Measurements from ENCODE around the gene LRRC4C. TPM values are rescaled to one million over a fixed set of nuclear protein-coding genes. Genes with fewer than 3 reads are reported as not detected.

The LRRC4C gene
- total RNA-seq, 2 experiments from 2014 or later: not detected

DNA sequence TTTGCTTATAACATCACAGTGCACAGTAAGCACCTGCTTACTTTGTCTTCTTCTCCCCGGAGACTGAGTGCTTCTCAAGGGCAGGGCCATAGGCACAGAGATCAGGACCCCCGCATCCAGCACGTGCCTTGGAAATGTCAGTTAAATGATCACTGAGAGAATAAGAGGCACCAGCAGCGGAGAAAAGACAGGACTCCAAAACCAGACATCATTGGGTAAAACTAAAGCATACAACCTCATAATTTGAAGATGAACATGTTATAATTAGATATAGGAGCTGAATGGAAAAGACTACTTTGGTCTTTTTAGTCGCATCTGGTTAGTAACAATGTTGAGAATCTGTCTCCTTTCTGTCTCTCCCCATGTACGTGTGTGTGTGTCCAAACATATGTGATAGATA lies 1279.9 kb downstream of the LRRC4C start:
- Histone ChIP-seq H3K9me3 (ENCODE audit: control insufficient read depth in 1 of 2, insufficient read depth in 1 of 2, low read length in 2 of 2) (peaks cover 0 to 6% of the 10 kb centered on the region in 2 experiments), H3K27ac (ENCODE audit: low read depth in 1 of 2, low read length in 2 of 2) (no peak overlapping the region), H3K27me3 (ENCODE audit: control insufficient read depth in 1 of 2, insufficient read depth in 2 of 2, low read length in 2 of 2) (no peaks in the 10 kb centered on the region), H3K36me3 (ENCODE audit: insufficient read depth, low read length) (no peaks in the 10 kb centered on the region), H3K4me3 (ENCODE audit: low read length) (no peak overlapping the region), H3K4me1 (ENCODE audit: insufficient read depth, low read length) (no peaks in the 10 kb centered on the region)
- TF ChIP-seq, protein P1, sequence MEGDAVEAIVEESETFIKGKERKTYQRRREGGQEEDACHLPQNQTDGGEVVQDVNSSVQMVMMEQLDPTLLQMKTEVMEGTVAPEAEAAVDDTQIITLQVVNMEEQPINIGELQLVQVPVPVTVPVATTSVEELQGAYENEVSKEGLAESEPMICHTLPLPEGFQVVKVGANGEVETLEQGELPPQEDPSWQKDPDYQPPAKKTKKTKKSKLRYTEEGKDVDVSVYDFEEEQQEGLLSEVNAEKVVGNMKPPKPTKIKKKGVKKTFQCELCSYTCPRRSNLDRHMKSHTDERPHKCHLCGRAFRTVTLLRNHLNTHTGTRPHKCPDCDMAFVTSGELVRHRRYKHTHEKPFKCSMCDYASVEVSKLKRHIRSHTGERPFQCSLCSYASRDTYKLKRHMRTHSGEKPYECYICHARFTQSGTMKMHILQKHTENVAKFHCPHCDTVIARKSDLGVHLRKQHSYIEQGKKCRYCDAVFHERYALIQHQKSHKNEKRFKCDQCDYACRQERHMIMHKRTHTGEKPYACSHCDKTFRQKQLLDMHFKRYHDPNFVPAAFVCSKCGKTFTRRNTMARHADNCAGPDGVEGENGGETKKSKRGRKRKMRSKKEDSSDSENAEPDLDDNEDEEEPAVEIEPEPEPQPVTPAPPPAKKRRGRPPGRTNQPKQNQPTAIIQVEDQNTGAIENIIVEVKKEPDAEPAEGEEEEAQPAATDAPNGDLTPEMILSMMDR (IDR thresholded peaks at IDR 0.05): no peak
- Mint-ChIP-seq H3K4me3 (no peak overlapping the region), H3K36me3 (ENCODE audit: low read depth) (no peaks in the 10 kb centered on the region), H3K27ac (no peak overlapping the region), H3K27me3 (no peaks in the 10 kb centered on the region), H3K9me3 (peaks cover 7% of the 10 kb centered on the region), H3K4me1 (ENCODE audit: low read depth) (no peaks in the 10 kb centered on the region)
- POLR2A ChIA-PET: no interaction called here
- no peak for ATAC-seq (ENCODE audit: poor library complexity)
- intact Hi-C loops (cut with DNase I, micrococcal nuclease): no loop called here
- CTCF ChIA-PET: no interaction called here
- no peak for DNase-seq

DNA sequence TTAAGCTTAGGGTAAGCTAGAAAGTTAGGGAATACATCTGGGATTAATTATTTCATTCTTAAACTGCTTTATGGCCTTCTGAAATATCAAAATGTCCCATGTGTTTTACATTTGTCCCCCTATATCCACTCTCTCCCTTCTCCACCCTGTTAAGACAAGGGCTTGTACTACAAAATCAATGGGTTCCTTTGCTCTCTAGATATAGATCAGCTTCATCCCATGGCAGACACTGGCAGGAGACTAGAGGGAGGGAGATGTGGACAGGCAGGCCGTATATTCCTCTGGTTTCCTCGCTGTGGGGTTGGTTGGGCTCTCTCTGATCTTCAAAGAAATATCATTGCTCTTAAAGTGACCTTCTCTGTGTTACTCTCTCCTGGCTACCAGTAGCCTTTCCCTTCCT lies 1281.0 kb downstream of the LRRC4C start:
- no peak overlapping the region for H3K4me3 Mint-ChIP-seq
- H3K36me3 Mint-ChIP-seq (ENCODE audit: low read depth): no peaks in the 10 kb centered on the region
- Histone ChIP-seq H3K9me3 (ENCODE audit: control insufficient read depth in 1 of 2, insufficient read depth in 1 of 2, low read length in 2 of 2) (peaks cover 0 to 6% of the 10 kb centered on the region in 2 experiments), H3K27me3 (ENCODE audit: control insufficient read depth in 1 of 2, insufficient read depth in 2 of 2, low read length in 2 of 2) (no peaks in the 10 kb centered on the region), H3K4me1 (ENCODE audit: insufficient read depth, low read length) (no peaks in the 10 kb centered on the region), H3K36me3 (ENCODE audit: insufficient read depth, low read length) (no peaks in the 10 kb centered on the region), H3K4me3 (ENCODE audit: low read length) (no peak overlapping the region), H3K27ac (ENCODE audit: low read depth in 1 of 2, low read length in 2 of 2) (no peak overlapping the region)
- H3K27ac Mint-ChIP-seq: no peak overlapping the region
- no peak for DNase-seq
- ATAC-seq (ENCODE audit: poor library complexity): no peak
- H3K4me1 Mint-ChIP-seq (ENCODE audit: low read depth): no peaks in the 10 kb centered on the region
- ChIA-PET POLR2A (no interaction called here), CTCF (no interaction called here)
- intact Hi-C loops (cut with DNase I, micrococcal nuclease): no loop called here
- H3K9me3 Mint-ChIP-seq: peaks cover 8% of the 10 kb centered on the region
- H3K27me3 Mint-ChIP-seq: no peaks in the 10 kb centered on the region
- TF ChIP-seq, protein P1 (IDR thresholded peaks at IDR 0.05): no peak

DNA sequence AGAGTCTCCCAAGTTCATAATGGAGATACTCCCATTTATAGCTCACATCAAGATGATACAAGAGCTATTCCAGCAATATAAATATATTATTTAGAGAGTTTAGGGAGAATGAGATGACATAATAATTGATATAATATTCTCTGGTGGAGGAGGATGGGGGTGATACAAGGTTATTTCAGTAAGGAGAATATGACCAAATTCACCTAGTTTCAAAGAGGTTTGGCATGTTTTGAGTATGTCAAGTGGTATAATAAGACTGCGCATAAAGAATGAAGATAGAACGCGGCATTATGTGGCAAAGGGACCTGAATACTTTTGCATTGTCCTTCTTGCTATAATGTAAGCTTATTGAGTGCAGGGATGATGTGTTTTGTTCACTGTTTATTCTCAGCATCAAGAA lies 1283.5 kb downstream of the LRRC4C start:
- Mint-ChIP-seq H3K4me3 (no peak overlapping the region), H3K27ac (no peak overlapping the region), H3K4me1 (ENCODE audit: low read depth) (no peaks in the 10 kb centered on the region), H3K9me3 (peaks cover 10% of the 10 kb centered on the region), H3K36me3 (ENCODE audit: low read depth) (no peaks in the 10 kb centered on the region), H3K27me3 (no peaks in the 10 kb centered on the region)
- no peaks in the 10 kb centered on the region for H3K36me3 ChIP-seq (ENCODE audit: insufficient read depth, low read length)
- H3K4me3 ChIP-seq (ENCODE audit: low read length): no peak overlapping the region
- H3K27ac ChIP-seq (ENCODE audit: low read depth in 1 of 2, low read length in 2 of 2): no peak overlapping the region
- ATAC-seq (ENCODE audit: poor library complexity): no peak
- no peak for DNase-seq
- ChIA-PET POLR2A (no interaction called here), CTCF (no interaction called here)
- H3K9me3 ChIP-seq (ENCODE audit: control insufficient read depth in 1 of 2, insufficient read depth in 1 of 2, low read length in 2 of 2): peaks cover 0 to 6% of the 10 kb centered on the region in 2 experiments
- TF ChIP-seq, protein P1 (IDR thresholded peaks at IDR 0.05): no peak
- no peaks in the 10 kb centered on the region for H3K4me1 ChIP-seq (ENCODE audit: insufficient read depth, low read length)
- no peaks in the 10 kb centered on the region for H3K27me3 ChIP-seq (ENCODE audit: control insufficient read depth in 1 of 2, insufficient read depth in 2 of 2, low read length in 2 of 2)
- intact Hi-C loops (cut with DNase I, micrococcal nuclease): no loop called here

Data from CD4-positive, alpha-beta T cell (primary cell).